ENCODE measurements around the gene MACO1. TPM values are rescaled to one million over a fixed set of nuclear protein-coding genes. Genes with fewer than 3 reads are reported as not detected.

Gene MACO1
- total and polyA plus RNA-seq, 9 of the 15 experiments (the other 6 are each of a cell fraction or from before 2014, with no cell fraction given): 4.6 to 28.4 (median 21.7) TPM

DNA sequence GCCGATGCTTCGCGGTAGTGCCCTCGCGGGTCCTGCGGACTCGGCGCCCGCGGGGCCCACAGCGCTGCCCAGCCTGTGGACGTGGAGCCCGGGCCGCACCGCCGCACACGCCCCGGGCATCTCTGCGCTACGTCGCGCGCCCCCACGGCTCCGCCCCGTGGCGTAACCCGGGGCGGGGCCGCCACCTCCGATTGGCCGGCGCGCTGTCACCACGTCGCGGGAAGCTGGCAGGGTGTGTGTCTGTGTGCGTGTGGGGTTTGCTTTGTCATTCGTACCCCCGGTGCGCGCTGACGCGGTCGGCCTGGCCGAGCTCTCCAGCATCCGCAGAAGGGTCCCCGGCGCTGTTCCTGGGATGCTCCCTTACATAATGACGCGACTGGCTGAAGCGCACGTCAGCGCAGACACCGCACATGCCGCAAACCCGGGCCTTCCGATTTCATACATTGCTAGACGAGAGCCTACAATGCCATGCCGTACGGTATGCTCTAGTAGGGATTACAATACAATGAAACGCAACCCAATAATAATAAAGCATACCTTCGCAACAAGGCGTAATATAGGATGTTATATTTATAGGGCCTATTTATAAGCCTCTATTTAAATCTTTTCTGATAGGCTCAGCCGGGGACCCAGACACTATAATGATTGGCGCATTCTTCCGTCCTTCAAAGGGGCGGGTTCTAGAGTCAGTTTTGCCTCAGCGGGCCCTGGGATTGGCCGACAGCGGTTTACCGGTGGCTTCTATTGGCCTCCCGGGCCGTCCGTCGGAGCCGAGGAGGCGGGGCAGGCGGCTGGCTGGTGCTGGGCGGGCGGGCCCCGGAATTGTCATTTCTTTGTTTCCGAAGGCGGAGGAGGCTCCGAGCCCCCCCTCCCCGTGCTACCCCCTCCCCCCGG lies at the start of gene MACO1 (continued):
- TF ChIP-seq PYGO2 (tag; IDR thresholded peaks at IDR 0.05): no peak
- TF ChIP-seq FOXM1 (IDR thresholded peaks at IDR 0.05; ENCODE audit: low read depth): no peak
- peak; percentile 77; the same call in 1 of the 2 replicates for TF ChIP-seq FOXM1 (CRISPR knock-in tag; IDR thresholded peaks at IDR 0.05; ENCODE audit: low read depth)
- no peak for TF ChIP-seq ARID2 (IDR thresholded peaks at IDR 0.05)
- no peak for TF ChIP-seq ZNF3 (CRISPR knock-in tag; IDR thresholded peaks at IDR 0.05)
- TF ChIP-seq, protein P1, sequence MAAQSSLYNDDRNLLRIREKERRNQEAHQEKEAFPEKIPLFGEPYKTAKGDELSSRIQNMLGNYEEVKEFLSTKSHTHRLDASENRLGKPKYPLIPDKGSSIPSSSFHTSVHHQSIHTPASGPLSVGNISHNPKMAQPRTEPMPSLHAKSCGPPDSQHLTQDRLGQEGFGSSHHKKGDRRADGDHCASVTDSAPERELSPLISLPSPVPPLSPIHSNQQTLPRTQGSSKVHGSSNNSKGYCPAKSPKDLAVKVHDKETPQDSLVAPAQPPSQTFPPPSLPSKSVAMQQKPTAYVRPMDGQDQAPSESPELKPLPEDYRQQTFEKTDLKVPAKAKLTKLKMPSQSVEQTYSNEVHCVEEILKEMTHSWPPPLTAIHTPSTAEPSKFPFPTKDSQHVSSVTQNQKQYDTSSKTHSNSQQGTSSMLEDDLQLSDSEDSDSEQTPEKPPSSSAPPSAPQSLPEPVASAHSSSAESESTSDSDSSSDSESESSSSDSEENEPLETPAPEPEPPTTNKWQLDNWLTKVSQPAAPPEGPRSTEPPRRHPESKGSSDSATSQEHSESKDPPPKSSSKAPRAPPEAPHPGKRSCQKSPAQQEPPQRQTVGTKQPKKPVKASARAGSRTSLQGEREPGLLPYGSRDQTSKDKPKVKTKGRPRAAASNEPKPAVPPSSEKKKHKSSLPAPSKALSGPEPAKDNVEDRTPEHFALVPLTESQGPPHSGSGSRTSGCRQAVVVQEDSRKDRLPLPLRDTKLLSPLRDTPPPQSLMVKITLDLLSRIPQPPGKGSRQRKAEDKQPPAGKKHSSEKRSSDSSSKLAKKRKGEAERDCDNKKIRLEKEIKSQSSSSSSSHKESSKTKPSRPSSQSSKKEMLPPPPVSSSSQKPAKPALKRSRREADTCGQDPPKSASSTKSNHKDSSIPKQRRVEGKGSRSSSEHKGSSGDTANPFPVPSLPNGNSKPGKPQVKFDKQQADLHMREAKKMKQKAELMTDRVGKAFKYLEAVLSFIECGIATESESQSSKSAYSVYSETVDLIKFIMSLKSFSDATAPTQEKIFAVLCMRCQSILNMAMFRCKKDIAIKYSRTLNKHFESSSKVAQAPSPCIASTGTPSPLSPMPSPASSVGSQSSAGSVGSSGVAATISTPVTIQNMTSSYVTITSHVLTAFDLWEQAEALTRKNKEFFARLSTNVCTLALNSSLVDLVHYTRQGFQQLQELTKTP (IDR thresholded peaks at IDR 0.05; ENCODE audit: low read depth in 1 of 2, partially characterized antibody in 2 of 2): peak in 1 of 2 experiments; percentile 63
- TF ChIP-seq SMAD2 (IDR thresholded peaks at IDR 0.05; ENCODE audit: low read depth, low read length): no peak
- TF ChIP-seq, protein P2, sequence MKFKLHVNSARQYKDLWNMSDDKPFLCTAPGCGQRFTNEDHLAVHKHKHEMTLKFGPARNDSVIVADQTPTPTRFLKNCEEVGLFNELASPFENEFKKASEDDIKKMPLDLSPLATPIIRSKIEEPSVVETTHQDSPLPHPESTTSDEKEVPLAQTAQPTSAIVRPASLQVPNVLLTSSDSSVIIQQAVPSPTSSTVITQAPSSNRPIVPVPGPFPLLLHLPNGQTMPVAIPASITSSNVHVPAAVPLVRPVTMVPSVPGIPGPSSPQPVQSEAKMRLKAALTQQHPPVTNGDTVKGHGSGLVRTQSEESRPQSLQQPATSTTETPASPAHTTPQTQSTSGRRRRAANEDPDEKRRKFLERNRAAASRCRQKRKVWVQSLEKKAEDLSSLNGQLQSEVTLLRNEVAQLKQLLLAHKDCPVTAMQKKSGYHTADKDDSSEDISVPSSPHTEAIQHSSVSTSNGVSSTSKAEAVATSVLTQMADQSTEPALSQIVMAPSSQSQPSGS (CRISPR knock-in tag; IDR thresholded peaks at IDR 0.05): no peak
- peak; percentile 97 for TF ChIP-seq HDAC2 (IDR thresholded peaks at IDR 0.05)
- no peak for TF ChIP-seq ZNF121 (CRISPR knock-in tag; conservative IDR thresholded peaks at IDR 0.05)
- TF ChIP-seq, protein P3, sequence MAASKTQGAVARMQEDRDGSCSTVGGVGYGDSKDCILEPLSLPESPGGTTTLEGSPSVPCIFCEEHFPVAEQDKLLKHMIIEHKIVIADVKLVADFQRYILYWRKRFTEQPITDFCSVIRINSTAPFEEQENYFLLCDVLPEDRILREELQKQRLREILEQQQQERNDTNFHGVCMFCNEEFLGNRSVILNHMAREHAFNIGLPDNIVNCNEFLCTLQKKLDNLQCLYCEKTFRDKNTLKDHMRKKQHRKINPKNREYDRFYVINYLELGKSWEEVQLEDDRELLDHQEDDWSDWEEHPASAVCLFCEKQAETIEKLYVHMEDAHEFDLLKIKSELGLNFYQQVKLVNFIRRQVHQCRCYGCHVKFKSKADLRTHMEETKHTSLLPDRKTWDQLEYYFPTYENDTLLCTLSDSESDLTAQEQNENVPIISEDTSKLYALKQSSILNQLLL (CRISPR knock-in tag; IDR thresholded peaks at IDR 0.05; ENCODE audit: borderline replicate concordance): no peak
- TF ChIP-seq, protein P4, sequence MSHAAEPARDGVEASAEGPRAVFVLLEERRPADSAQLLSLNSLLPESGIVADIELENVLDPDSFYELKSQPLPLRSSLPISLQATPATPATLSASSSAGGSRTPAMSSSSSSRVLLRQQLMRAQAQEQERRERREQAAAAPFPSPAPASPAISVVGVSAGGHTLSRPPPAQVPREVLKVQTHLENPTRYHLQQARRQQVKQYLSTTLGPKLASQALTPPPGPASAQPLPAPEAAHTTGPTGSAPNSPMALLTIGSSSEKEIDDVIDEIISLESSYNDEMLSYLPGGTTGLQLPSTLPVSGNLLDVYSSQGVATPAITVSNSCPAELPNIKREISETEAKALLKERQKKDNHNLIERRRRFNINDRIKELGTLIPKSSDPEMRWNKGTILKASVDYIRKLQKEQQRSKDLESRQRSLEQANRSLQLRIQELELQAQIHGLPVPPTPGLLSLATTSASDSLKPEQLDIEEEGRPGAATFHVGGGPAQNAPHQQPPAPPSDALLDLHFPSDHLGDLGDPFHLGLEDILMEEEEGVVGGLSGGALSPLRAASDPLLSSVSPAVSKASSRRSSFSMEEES (CRISPR knock-in tag; IDR thresholded peaks at IDR 0.05): no peak
- TF ChIP-seq, protein P5, sequence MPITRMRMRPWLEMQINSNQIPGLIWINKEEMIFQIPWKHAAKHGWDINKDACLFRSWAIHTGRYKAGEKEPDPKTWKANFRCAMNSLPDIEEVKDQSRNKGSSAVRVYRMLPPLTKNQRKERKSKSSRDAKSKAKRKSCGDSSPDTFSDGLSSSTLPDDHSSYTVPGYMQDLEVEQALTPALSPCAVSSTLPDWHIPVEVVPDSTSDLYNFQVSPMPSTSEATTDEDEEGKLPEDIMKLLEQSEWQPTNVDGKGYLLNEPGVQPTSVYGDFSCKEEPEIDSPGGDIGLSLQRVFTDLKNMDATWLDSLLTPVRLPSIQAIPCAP (CRISPR knock-in tag; IDR thresholded peaks at IDR 0.05; ENCODE audit: borderline replicate concordance): no peak; the same call in 1 of the 2 replicates
- no peak for TF ChIP-seq ZNF253 (CRISPR knock-in tag; conservative IDR thresholded peaks at IDR 0.05)
- TF ChIP-seq FOXP1 (CRISPR knock-in tag; IDR thresholded peaks at IDR 0.05): peak; percentile 78
- TF ChIP-seq ZNF696 (CRISPR knock-in tag; conservative IDR thresholded peaks at IDR 0.05): no peak
- TF ChIP-seq DIDO1 (tag; IDR thresholded peaks at IDR 0.05; ENCODE audit: low read depth): peak; percentile 62; the same call in 1 of the 2 replicates

Measured in K562 (cell line).